HCT116 (cell line): Measurements from ENCODE around the gene BCR. TPM values are rescaled to one million over a fixed set of nuclear protein-coding genes. Genes with fewer than 3 reads are reported as not detected.

Source experiments
- ATAC-seq: fragments of 200-7000 bp; cut with Tn5 transposase; 2 replicates; pipeline ENCODE4 v1.9.1; 2020; ENCODE audit warnings: mild to moderate bottlenecking, moderate library complexity
- BruUV-seq: library from RNA; stranded (reverse); fragments of 400-500 nt; replicated peaks from 2 replicates; lab custom pipeline; 2021; lab: Mats Ljungman, UMichigan
- CTCF ChIA-PET: fragments of 300-600 bp; sonication (Branson Sonifier 250); formaldehyde crosslinking; loops from one replicate; lab custom pipeline; 2021; ENCODE audit warnings: antibody characterized with exemption; lab: Charles Lee
- POLR2A ChIA-PET: fragments of 300-600, 350-600 bp; sonication (Branson Sonifier 250); formaldehyde crosslinking; loops from one replicate; lab custom pipeline; 2021; ENCODE audit warnings: antibody characterized with exemption; lab: Charles Lee
- RAD21 ChIA-PET, 2 experiments: fragments of 300-600 bp; sonication (Branson Sonifier 250); formaldehyde crosslinking; loops; one replicate each; lab custom pipeline; 2023; ENCODE audit warnings: low total read pairs in 2 of 2; ENCODE audit not compliant: uncharacterized antibody in 2 of 2, unreplicated experiment in 2 of 2, low non-redundant PET in 1 of 2; lab: Charles Lee
- DNase-seq: peaks from one replicate; pipeline ENCODE4 v3.0.0-alpha.2; 2010; ENCODE audit warnings: low read depth, low spot score
- H2AFZ ChIP-seq: fragments of 200-600 bp; shearing (Covaris generic), sonication (generic); 2 replicates; pipeline ENCODE4 v1.6.1; 2017; ENCODE audit warnings: low read depth, mixed run types, mixed read lengths, antibody characterized with exemption, low read length; ENCODE audit not compliant: poor library complexity, severe bottlenecking
- H3K27ac ChIP-seq: 2 replicates; pipeline ENCODE4 v1.5.1; 2012; ENCODE audit warnings: low read depth, low read length
- H3K27me3 ChIP-seq: fragments of 200-600 bp; sonication (generic); 2 replicates; pipeline ENCODE4 v1.6.1; 2016; ENCODE audit warnings: mixed run types, low read length, mixed read lengths; ENCODE audit not compliant: insufficient read depth
- H3K36me3 ChIP-seq, 2 experiments: fragments of 200-500 bp in 1 of 2; fragments of 200-600 bp in 1 of 2; sonication (Bioruptor generic) in 1 of 2; sonication (generic) in 1 of 2; 2 replicates each; pipeline versions ENCODE4 v1.5.1 to v1.6.1; 2014 to 2016; ENCODE audit warnings: low read length in 2 of 2, inconsistent platforms in 1 of 2, mixed read lengths in 1 of 2, mixed run types in 1 of 2; ENCODE audit not compliant: insufficient read depth in 2 of 2, control insufficient read depth in 1 of 2
- H3K4me1 ChIP-seq, 2 experiments: fragments of 200-600 bp in 1 of 2; sonication (generic) in 1 of 2; 2 replicates each; pipeline versions ENCODE4 v1.5.1 to v1.6.1; 2012 to 2017; ENCODE audit warnings: low read length in 2 of 2, inconsistent platforms in 1 of 2, mild to moderate bottlenecking in 1 of 2, mixed read lengths in 1 of 2, mixed run types in 1 of 2, moderate library complexity in 1 of 2; ENCODE audit not compliant: insufficient read depth in 2 of 2, control insufficient read depth in 1 of 2
- H3K4me2 ChIP-seq: fragments of 200-600 bp; sonication (generic); 2 replicates; pipeline ENCODE4 v1.6.1; 2017; ENCODE audit warnings: mixed run types, low read length, mixed read lengths
- H3K4me3 ChIP-seq, 2 experiments: fragments of 200-600 bp in 1 of 2; sonication (generic) in 1 of 2; replicated peaks in 1 of 2; 2 replicates each; pipeline ENCODE4 v1.5.1; 2011 to 2016; ENCODE audit warnings: low read length in 2 of 2, control low read depth in 1 of 2, low read depth in 1 of 2, mild to moderate bottlenecking in 1 of 2, mixed read lengths in 1 of 2, mixed run types in 1 of 2
- H3K79me2 ChIP-seq: fragments of 200-600 bp; sonication (generic); 2 replicates; pipeline ENCODE4 v1.6.1; 2017; ENCODE audit warnings: mild to moderate bottlenecking, mixed run types, low read length, moderate library complexity, mixed read lengths; ENCODE audit not compliant: insufficient read depth
- H3K9ac ChIP-seq: fragments of 200-600 bp; sonication (generic); 2 replicates; pipeline ENCODE4 v1.6.1; 2016; ENCODE audit warnings: low read length, mixed read lengths
- H3K9me2 ChIP-seq: fragments of 200-600 bp; sonication (generic), shearing (Covaris generic); 2 replicates; pipeline ENCODE4 v1.6.1; 2017; ENCODE audit warnings: mixed run types, mild to moderate bottlenecking, moderate library complexity; ENCODE audit not compliant: insufficient read depth
- H3K9me3 ChIP-seq, 2 experiments: fragments of 200-500 bp in 1 of 2; fragments of 200-600 bp in 1 of 2; sonication (Bioruptor generic) in 1 of 2; sonication (generic) in 1 of 2; 2 replicates each; pipeline ENCODE4 v1.6.1; 2014 to 2017; ENCODE audit warnings: low read length in 2 of 2, mixed read lengths in 2 of 2, inconsistent platforms in 1 of 2, low read depth in 1 of 2, mild to moderate bottlenecking in 1 of 2, mixed run types in 1 of 2, moderate library complexity in 1 of 2; ENCODE audit not compliant: control insufficient read depth in 1 of 2, insufficient read depth in 1 of 2
- H4K20me1 ChIP-seq: fragments of 200-600 bp; sonication (generic), shearing (Covaris generic); 2 replicates; pipeline ENCODE4 v1.6.1; 2017; ENCODE audit warnings: mixed run types, mild to moderate bottlenecking, moderate library complexity; ENCODE audit not compliant: insufficient read depth
- CBX3 ChIP-seq: IDR thresholded peaks from 2 replicates; pipeline ENCODE4 v1.6.1; 2012; ENCODE audit warnings: low read depth
- CEBPB ChIP-seq: IDR thresholded peaks from 2 replicates; pipeline ENCODE4 v1.6.1; 2012; ENCODE audit warnings: low read depth
- EGR1 ChIP-seq: IDR thresholded peaks from 2 replicates; pipeline ENCODE4 v1.6.1; 2012; ENCODE audit warnings: low read depth
- EZH2 ChIP-seq: fragments of 200-600 bp; sonication (generic); IDR thresholded peaks from 2 replicates; pipeline ENCODE4 v1.6.1; 2017; ENCODE audit warnings: antibody characterized with exemption, mixed run types
- EZH2phosphoT487 ChIP-seq: fragments of 200-600 bp; IDR thresholded peaks from 2 replicates; pipeline ENCODE4 v1.6.1; 2018; ENCODE audit warnings: antibody characterized with exemption, borderline replicate concordance
- FOSL1 ChIP-seq: IDR thresholded peaks from 2 replicates; pipeline ENCODE4 v1.6.1; 2012; ENCODE audit warnings: low read depth
- JUND ChIP-seq: IDR thresholded peaks from 2 replicates; pipeline ENCODE4 v1.6.1; 2012
- POLR2AphosphoS5 ChIP-seq: IDR thresholded peaks from 2 replicates; pipeline ENCODE4 v1.6.1; 2011; ENCODE audit warnings: mild to moderate bottlenecking, low read depth, low read length, moderate library complexity
- RAD21 ChIP-seq: IDR thresholded peaks from 2 replicates; pipeline ENCODE4 v1.6.1; 2012; ENCODE audit warnings: low read depth, mild to moderate bottlenecking
- SP1 ChIP-seq: IDR thresholded peaks from 2 replicates; pipeline ENCODE4 v1.6.1; 2012; ENCODE audit warnings: low read depth
- SRF ChIP-seq: IDR thresholded peaks from 2 replicates; pipeline ENCODE4 v1.6.1; 2012; ENCODE audit warnings: low read depth
- TCF7L2 ChIP-seq: IDR thresholded peaks from 2 replicates; pipeline ENCODE4 v1.7.0; 2011; ENCODE audit warnings: borderline replicate concordance, inconsistent platforms; ENCODE audit not compliant: insufficient read depth, insufficient read length; ENCODE audit errors: extremely low read depth
- YY1 ChIP-seq: IDR thresholded peaks from 2 replicates; pipeline ENCODE4 v1.6.1; 2011; ENCODE audit warnings: low read length, low read depth, moderate library complexity, mild to moderate bottlenecking; ENCODE audit not compliant: insufficient replicate concordance; ENCODE audit errors: extremely low read depth
- ZBTB33 ChIP-seq: IDR thresholded peaks from 2 replicates; pipeline ENCODE4 v1.6.1; 2011; ENCODE audit warnings: mild to moderate bottlenecking, low read length, moderate library complexity; ENCODE audit not compliant: insufficient replicate concordance; ENCODE audit errors: extremely low read depth
- ZNF274 ChIP-seq: fragments of 200-500 bp; sonication (Bioruptor generic); IDR thresholded peaks from 2 replicates; pipeline ENCODE4 v1.6.1; 2014; ENCODE audit warnings: mild to moderate bottlenecking, low read depth, low read length, inconsistent platforms
- intact Hi-C: fragments of 100-400 bp; cut with micrococcal nuclease; formaldehyde crosslinking; loops from 2 replicates; pipeline ENCODE4 v1.10.0; 2022
- total RNA-seq: library from RNA; stranded (reverse); gene quantifications from one replicate; pipeline ENCODE4 v1.2.1, GENCODE V29; 2021; ENCODE audit not compliant: unreplicated experiment
- TF ChIP-seq, protein P1 (sequence below): IDR thresholded peaks from 2 replicates; pipeline ENCODE4 v1.6.1; 2012; ENCODE audit warnings: low read depth
- TF ChIP-seq, protein P2 (sequence below): IDR thresholded peaks from 2 replicates; pipeline ENCODE4 v1.6.1; 2012

Gene BCR
- total RNA-seq, 1 experiment from 2014 or later = 39.7 TPM

DNA sequence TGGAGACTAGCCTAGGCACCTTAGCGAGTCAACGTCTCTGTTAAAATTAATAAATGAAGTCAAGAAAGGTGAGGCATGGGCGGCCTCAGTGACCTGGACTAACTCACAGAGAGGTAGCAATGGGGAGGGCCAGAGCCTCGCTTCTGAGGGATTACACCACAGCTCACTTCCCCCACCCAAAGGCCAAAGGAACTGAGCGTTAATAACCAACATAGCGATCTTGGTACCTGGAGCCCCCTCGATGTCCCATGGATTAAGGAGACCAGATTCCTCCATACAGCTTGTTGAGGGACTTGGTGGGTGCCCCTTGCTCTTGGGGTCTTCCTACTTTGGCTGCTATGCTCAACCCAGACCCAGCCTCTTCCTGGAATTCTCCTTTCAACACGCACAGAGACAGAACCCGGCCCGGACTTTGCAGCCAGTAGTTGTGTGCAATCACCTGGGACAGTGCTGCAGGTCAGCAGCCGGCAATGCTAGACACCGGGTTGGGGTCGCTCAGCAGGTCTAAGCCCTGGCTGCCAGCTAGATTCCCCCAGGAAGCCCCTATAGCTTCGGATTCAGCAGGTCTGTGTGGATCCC, 70.6 kb downstream of the BCR start:
- Histone ChIP-seq H3K27ac (no peak overlapping the region), H3K9ac (no peak overlapping the region), H2AFZ (no peak overlapping the region), H3K9me3 (no peaks in the 10 kb centered on the region), H3K4me2 (peak overlapping the region; percentile 57), H3K27me3 (no peaks in the 10 kb centered on the region), H3K9me2 (no peaks in the 10 kb centered on the region), H4K20me1 (no peaks in the 10 kb centered on the region), H3K4me3 (no peak overlapping the region), H3K4me1 (peaks cover 20 to 44% of the 10 kb centered on the region in 2 experiments), H3K79me2 (peaks cover 63% of the 10 kb centered on the region), H3K36me3 (peaks cover 0 to 8% of the 10 kb centered on the region in 2 experiments; a peak in 2 of 4 replicates)
- CTCF ChIA-PET = no interaction called here
- DNase-seq = no peak
- intact Hi-C loops = no loop called here
- POLR2A ChIA-PET = no interaction called here
- BruUV-seq = no TSS peak
- ATAC-seq = no peak
- RAD21 ChIA-PET = no interaction called here
- TF ChIP-seq POLR2AphosphoS5 (no peak), ZBTB33 (no peak), TCF7L2 (no peak), SP1 (no peak), EGR1 (no peak), YY1 (no peak), RAD21 (no peak), FOSL1 (no peak), SRF (no peak), CEBPB (no peak), JUND (no peak), CBX3 (no peak), EZH2 (no peak), ZNF274 (no peak), EZH2phosphoT487 (no peak)
- TF ChIP-seq, protein P1, sequence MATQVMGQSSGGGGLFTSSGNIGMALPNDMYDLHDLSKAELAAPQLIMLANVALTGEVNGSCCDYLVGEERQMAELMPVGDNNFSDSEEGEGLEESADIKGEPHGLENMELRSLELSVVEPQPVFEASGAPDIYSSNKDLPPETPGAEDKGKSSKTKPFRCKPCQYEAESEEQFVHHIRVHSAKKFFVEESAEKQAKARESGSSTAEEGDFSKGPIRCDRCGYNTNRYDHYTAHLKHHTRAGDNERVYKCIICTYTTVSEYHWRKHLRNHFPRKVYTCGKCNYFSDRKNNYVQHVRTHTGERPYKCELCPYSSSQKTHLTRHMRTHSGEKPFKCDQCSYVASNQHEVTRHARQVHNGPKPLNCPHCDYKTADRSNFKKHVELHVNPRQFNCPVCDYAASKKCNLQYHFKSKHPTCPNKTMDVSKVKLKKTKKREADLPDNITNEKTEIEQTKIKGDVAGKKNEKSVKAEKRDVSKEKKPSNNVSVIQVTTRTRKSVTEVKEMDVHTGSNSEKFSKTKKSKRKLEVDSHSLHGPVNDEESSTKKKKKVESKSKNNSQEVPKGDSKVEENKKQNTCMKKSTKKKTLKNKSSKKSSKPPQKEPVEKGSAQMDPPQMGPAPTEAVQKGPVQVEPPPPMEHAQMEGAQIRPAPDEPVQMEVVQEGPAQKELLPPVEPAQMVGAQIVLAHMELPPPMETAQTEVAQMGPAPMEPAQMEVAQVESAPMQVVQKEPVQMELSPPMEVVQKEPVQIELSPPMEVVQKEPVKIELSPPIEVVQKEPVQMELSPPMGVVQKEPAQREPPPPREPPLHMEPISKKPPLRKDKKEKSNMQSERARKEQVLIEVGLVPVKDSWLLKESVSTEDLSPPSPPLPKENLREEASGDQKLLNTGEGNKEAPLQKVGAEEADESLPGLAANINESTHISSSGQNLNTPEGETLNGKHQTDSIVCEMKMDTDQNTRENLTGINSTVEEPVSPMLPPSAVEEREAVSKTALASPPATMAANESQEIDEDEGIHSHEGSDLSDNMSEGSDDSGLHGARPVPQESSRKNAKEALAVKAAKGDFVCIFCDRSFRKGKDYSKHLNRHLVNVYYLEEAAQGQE = no peak
- TF ChIP-seq, protein P2, sequence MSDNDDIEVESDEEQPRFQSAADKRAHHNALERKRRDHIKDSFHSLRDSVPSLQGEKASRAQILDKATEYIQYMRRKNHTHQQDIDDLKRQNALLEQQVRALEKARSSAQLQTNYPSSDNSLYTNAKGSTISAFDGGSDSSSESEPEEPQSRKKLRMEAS = no peak
